NCI-H128 (cell line): Measurements from ENCODE around the gene METRN.
"Not testable (repeated sequence)": the region's sequence is repeated elsewhere in the genome, so short reads cannot be mapped to it uniquely, and the experiment has no call there.

Source experiments
- DNase-seq: peaks from one replicate; lab custom pipeline; 2025; ENCODE audit not compliant: unreplicated experiment; lab: John Stamatoyannopoulos, UW

METRN gene

DNA sequence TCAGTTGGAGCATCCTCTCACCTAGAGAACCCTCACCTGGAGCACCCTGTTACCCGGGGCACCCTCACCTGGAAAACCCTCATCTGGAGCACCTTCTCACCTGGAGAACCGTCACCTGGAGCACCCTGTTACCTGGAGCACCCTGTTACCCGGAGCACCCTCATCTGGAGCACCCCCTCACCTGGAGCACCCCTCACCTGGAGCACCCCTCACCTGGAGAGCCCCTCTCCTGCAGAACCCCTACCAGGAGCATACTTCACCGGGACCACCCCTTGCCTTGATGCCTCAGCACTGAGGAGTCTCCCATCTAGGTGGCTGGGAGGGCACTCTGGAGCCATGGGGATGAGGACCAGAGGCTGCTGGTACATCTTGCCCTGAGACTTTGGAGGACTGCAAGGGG is 6.0 kb upstream of the METRN start:
- DNase-seq: no peak

DNA sequence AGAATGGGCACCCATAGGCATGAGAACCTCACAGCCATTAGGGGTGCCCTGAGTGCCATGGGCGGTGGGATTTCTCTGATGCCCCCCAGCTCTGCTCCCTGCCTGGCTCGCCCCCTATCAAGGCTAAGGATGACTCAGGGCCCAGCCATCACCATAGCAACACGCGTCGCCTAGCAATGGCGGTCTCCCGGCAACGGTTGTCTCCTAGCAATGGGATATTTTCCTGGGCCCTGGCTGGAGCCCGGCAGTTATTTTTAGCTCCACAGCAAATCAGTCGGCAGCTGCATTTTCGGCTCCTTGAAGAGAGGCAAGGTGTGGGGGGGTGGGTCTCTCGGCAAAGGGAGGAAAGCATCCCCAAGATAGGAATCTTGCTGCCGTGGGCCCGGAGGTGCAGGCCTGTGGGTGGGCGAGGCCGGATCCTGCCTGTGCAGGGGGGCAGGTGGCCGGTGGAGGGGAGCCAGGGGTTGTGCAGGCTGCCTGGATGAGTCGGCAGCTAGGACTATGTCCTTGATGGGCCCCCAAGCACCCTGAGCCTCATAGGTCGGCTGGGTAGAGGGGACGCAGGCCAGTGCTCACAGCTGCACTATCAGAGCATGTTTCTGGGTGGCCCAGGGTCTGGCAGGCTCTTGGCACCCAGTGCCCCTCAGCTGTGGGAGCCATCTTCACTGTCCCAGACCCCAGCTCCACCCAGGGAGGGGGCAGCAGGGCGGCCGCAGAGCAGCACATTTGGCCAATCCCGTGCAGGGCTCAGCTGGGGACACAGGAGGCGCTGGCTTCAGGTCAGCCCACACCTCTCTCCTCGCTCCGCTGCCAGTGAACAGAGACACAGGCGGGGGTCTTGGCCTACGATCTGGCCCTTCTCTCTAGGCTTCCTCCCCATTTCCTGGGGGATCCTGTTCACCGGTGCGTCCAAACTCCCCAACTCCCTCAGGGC is 5.1 kb upstream of the METRN start:
- peak; percentile 80 for DNase-seq

DNA sequence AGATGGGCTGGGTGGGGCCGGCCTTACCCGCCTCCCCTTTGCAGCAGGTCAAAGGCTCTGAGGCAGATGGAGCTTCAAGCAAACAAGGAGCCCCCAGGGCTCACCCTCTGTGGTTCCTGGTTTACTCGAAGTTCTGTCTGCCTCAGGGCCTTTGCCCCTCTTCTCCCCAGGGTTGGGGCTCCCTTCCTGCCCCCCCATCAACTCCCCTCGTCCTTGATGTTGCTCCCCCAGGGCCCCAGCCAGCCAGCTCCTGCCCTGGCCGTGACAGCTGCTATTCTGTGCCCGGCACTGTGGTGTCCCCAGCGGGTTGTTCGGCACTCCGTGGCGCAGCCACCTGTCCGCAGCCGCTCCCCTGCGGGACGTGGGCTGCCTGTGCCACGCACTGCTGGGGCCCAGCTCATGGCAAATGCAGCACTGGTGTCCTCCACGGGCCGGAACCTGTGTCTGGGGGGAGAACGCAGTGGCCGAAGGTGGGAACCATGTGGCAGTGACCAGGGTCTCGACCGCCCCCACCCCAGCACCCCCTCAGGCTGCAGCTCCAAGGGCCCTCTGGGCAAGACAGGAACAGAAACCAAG is 4.3 kb upstream of the METRN start:
- DNase-seq: no peak

DNA sequence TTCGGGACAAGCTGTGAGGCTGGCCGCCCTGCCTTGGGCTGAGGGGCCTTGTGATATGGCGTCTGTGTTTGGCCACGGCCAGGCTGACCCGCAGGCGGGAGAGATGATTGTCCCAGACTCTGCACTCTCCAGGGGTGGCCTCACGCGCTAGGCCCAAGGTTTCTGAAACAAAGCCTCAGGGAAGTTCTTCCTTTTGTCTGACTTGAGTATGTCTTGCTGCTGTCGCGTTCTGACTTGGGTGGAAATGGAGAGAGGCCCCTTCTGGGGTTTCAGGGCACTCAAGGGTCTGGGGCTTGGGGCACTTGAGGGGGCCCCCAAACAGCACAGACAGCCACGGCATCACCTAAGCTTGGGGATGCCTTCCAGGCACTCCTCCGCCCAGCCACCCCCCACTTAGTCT is 3.8 kb upstream of the METRN start:
- no peak for DNase-seq

DNA sequence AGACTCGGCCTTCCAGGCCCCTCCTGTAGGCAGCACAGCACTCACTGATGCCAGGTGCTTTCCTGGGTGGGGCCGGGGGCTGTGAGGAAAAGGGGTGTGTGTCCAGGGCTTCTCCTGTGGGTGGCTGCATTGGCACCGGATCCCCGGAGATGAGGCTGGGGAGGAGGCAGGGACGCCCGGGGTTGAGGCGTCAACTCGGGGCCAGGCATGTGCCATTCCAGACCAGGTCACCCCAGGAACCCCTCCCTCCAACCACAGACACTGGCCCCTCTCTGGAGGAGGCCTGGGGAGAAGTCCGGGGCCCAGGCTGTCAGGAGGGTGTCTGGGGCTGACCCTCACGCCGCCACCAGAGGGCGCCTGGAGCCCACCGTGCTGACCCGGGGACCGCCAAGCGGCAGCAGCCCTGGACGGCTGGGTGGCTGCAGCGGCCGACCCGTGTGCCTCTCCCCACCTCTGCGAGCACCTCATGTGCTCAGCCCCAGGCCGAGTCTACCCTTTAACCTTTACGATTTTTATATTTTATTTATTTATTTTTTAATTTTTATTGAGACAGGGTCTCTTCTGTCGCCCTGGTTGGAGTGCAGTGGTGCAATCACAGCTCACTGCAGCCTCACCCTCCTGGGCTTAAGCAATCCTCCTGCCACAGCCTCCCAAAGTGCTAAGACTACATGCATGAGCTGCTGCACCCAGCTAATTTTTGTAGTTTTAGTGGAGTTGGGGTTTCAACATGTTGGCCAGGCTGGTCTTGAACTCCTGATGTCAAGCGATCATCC is 3.2 kb upstream of the METRN start:
- no peak for DNase-seq

DNA sequence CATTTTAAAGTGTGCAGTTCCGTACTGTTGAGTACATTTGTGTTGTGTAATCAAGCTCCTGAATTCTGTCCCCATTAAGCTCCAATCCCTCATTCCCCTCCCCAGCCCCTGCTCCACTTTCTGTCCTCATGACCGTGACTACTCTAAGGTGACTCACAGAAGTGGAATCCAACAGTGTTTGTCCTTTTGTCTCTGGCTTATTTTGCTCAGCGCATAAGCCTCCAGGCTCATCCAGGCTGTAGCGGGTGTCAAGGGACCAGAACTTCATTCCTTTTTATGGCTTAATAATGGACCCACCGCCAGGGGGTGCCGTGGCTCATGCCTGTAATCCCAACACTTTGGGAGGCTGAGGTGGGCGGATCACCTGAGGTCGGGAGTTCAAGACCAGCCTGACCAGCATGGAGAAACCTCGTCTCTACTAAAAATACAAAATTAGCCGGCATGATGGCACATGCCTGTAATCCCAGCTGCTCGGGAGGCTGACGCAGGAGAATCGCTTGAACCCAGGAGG is 2.1 kb upstream of the METRN start:
- DNase-seq: not testable (repeated sequence)

DNA sequence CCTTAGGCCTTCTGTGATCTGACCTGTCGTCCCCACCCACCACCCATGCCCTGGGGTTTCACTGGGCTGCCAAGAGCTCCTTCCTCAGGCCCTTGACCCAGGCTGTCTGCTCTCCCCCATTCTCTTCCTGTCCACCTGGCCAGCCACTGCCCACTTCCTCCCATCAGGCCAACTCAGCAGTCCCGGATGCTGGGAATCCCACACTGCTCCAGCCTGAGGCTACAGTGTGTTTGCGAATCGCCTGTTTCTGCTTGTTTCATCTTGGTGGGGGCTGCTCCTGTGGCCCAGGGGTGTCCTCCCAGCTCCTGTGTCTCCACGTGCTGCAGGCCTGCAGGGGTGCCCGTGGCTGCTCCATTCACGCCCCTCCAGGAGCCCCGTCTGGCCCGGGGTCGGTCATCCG is 839 bp upstream of the METRN start:
- DNase-seq: no peak

DNA sequence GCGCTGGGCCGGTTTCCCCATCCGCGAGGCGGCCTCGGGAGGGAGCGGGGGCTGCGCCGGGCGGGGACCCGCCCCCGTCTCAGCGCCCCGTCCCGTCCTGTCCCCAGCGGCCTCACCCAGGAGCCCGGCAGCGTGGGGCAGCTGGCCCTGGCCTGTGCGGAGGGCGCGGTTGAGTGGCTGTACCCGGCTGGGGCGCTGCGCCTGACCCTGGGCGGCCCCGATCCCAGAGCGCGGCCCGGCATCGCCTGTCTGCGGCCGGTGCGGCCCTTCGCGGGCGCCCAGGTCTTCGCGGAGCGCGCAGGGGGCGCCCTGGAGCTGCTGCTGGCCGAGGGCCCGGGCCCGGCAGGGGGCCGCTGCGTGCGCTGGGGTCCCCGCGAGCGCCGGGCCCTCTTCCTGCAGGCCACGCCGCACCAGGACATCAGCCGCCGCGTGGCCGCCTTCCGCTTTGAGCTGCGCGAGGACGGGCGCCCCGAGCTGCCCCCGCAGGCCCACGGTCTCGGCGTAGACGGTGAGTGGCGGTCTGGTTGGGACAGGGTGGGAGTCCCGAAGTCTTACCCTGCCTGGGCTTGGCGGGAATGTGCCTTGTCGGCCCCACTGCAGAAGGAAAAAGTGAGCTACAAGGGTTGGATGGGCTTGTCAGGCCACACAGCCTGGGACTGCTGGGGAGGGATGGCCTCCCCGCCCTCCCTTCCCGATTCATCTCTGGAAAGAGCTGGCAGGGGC is 720 bp downstream of the METRN start:
- DNase-seq: no peak

DNA sequence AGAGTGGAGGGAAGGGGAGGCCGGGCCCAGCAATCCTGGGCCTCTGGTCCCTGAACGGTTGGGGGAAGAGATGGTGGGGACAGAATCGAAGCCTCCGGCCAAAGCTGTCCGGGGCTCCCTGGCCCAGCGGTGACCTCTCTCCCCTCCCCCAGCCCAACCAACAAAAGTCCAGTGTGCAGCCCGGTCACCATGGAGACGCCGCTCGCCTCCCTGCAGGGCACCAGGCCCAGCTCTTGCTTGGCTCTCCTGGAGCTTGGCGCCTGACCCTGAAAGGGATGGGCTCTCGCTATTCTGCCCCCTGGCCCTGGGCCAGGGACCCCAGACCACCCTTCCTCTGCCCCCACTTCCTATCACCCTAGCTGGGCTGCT is 1.3 kb downstream of the METRN start:
- DNase-seq: no peak

DNA sequence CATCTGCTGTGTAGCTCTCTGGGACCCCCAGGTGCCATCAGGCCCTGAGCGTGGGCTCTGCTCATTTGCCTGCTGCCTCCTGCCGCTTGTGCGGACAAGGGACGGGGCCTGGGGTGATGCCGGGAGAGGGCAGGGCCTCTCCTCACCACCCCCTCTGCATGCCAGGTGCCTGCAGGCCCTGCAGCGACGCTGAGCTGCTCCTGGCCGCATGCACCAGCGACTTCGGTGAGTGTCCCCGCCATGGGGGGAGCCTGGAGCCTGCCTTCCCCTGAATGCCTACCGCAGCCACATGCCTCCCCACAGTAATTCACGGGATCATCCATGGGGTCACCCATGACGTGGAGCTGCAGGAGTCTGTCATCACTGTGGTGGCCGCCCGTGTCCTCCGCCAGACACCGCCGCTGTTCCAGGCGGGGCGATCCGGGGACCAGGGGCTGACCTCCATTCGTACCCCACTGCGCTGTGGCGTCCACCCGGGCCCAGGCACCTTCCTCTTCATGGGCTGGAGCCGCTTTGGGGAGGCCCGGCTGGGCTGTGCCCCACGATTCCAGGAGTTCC is 1.9 kb downstream of the METRN start:
- DNase-seq: no peak

DNA sequence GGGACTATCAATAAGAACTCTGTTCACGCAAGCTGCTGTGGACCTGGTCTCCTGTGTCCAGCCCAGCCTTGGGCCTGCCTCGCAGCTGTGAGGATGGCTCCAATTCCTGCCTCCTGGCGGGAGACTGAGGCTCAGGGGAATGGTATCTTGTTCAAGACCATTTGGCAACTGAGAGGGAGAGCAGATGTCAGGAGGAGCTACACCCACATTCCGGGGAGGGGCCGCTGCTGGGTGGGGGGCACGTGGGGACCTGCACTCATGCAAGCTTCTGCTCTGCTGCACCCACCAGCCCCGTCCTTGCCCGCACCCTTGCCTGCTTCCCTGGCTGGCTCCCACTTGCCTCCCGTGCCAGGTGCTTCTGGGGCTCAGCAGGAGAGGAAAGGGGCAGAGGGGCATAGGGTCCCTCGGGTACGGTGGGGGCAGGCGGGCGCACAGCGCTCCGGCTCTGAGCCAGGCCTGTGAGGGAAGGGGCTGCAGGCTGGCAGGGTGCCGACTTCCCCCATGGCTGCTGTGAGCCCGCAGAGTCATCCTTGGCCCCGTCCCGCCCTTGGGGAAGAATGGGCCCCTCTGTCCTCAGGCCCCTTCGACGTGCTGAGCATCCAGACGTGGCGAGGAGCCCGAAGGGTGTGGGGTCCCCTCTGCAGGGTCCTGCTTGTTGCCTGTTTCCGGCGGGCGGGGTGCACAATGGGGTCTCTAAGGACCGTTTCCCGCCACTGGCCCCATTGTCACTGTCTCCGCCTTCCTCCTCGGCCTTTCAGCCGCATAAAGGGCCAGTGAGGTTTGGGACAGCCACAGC is 2.7 kb downstream of the METRN start:
- no peak for DNase-seq

DNA sequence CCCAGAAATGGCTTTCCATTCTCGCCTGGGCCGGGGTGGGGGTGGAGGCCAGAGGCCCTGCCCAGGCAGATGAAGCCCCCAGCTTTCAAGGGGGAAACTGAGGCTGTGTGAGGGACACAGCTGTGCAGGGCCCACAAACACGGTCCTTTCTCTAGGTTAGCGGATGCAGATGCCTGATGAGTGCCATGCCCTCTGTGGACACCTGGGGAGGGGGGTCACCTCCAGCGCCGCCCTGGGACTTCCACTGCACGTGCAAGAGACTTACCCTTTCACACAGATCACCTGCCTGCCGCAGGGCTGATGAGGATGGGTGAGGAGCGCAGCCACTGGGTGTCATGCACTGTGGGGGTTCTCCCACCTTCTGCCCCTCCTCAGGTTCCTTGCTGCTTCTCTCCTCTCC is 3.5 kb downstream of the METRN start:
- no peak for DNase-seq

DNA sequence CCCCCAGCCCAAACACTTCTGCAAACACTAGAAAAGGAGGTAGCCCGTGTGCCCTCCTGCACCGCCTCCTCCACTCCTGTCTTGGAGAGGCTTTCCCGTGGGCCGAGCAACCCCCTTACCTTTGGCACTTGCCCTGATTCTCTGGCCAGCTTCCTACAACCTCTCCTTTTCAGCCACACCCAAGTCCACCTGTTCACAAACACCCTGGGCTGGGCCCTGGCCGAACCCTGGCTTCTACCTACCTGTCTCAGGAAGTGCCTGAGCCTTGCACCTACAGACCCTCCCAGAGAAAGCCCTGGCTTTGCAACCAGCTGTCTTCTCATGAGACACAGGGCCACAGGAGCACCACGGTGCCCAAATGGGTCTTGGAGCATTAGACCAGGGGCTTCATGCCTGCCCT is 4.0 kb downstream of the METRN start:
- no peak for DNase-seq

DNA sequence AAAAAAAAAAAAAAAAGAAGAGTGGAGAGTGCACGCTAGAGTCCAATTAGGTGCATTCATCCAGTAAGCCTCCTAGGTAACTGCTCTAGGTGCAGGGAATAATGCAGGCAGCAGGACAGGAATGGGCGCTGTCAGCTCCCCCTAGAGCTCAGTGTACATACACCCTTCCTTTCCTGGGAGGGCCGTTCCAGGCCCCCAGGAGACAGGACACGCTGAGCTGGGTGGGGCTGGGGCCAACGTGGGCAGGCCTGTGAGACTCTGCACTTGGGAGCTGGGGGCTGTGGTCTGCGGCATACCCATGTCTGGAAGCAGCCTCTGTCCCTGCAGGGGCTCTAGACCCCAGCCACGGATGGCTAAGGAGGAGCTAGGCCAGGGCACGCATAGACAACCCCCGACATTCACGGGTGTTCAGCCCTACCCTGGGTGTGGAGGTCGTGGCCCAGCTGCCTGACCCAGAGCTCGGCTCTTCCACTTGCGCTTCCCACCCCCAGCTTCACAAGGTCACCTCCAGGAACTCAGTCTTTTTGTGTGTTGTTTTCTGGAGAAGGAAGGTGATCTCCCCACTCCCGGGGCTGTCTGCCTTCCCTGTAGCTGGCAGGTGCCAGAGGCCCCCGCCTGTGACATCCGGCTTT is 5.0 kb downstream of the METRN start:
- DNase-seq: no peak

DNA sequence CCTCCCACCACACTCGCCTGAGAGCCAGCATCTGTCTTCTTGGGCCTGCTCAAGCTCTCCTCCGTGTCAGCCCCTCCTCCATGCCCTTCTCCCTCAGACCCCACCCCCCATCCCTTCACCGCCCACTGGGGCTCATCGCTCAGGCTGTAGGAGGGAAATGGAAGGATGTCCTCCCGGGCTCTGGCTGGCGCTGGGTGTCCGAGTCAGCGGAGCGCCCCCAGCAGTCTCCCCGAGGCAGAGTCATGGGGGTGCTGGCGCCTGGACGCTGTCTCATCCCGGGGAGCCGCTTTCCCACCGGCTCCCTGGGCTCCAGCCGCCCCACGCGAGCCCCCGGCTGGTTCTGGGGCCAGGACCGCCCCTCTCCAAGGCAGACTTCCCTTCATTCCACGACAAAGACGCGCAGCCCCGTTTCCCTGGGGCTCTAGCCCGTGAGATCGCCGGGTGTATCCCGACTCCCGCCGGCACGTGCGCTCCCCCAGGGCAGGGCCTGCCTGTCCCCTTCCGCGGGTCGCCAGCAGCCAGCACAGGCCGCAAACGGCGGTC is 5.6 kb downstream of the METRN start:
- DNase-seq: no peak

DNA sequence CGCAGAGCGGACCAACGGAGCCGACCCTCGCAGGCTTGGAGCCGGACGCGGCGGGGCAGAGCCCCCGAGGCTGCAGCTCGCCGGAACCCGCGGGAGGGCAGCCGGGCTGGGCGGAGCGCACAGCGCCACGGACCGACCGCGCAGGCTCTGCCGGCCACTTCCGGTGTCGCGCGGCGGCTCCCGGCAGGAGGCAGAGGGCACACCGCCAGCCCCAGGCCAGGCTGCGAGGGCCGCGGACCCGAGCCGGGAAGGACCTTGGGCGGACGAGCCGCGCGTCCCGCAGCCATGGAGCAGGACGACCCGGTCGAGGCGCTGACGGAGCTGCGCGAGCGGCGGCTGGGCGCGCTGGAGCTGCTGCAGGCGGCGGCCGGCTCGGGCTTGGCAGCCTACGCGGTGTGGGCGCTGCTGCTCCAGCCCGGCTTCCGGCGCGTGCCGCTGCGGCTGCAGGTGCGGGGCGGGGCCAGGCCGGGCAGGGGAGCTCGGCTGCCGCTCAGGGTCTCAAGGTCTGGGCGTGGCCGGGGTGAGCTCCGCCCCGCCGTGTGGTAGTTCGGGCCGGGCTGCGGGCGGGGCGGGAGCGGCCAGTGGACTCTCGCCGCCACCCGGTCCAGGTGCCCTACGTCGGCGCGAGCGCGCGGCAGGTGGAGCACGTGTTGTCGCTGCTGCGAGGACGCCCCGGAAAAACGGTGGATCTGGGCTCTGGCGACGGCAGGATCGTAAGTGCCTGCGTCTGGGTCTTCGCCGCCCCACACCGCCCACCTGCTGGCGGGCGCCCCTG is 6.3 kb downstream of the METRN start, which contains the start of gene ANTKMT:
Gene ANTKMT (plus strand): TSS at position 157 of the 775 bp plus-strand sequence. CDS start 129 bp downstream, at position 286.
- DNase-seq: peak; percentile 67

DNA sequence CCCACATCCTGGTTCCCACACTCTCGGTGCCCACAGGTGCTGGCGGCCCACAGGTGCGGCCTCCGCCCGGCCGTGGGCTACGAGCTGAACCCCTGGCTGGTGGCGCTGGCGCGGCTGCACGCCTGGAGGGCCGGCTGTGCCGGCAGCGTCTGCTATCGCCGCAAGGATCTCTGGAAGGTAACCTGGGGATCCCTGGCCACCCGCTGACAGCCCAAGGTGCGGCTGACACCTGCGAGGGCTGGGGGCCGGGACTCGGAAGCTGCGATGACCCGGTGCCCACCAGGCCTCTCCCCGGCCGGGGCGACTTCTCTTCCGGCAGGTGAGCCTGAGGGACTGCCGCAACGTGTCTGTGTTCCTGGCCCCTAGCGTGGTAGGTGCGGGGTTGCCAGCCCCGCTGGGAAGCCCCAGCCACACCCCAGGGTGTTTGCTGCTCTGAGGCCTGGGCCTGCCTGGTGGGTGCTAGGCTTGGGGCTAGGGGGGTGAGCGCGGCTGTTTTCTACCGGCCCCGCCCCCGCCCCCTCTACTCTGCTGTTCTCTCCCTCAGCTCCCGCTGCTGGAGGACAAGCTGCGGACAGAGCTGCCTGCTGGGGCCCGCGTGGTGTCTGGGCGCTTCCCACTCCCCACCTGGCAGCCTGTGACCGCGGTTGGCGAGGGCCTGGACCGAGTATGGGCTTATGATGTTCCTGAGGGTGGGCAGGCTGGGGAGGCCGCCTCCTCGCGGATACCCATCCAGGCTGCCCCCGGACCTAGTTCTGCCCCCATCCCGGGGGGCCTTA is 7.0 kb downstream of the METRN start:
- DNase-seq: no peak
